HCT116 (cell line): ENCODE data around the gene FAM193A. TPM values are rescaled to one million over a fixed set of nuclear protein-coding genes. Genes with fewer than 3 reads are reported as not detected.

ENCODE experiments used
- ATAC-seq: fragments of 200-7000 bp; cut with Tn5 transposase; 2 replicates; pipeline ENCODE4 v1.9.1; 2020; ENCODE audit warnings: mild to moderate bottlenecking, moderate library complexity
- BruUV-seq: library from RNA; stranded (reverse); fragments of 400-500 nt; replicated peaks from 2 replicates; lab custom pipeline; 2021; lab: Mats Ljungman, UMichigan
- CTCF ChIA-PET: fragments of 300-600 bp; sonication (Branson Sonifier 250); formaldehyde crosslinking; loops from one replicate; lab custom pipeline; 2021; ENCODE audit warnings: antibody characterized with exemption; lab: Charles Lee
- POLR2A ChIA-PET: fragments of 300-600, 350-600 bp; sonication (Branson Sonifier 250); formaldehyde crosslinking; loops from one replicate; lab custom pipeline; 2021; ENCODE audit warnings: antibody characterized with exemption; lab: Charles Lee
- RAD21 ChIA-PET, 2 experiments: fragments of 300-600 bp; sonication (Branson Sonifier 250); formaldehyde crosslinking; loops; one replicate each; lab custom pipeline; 2023; ENCODE audit warnings: low total read pairs in 2 of 2; ENCODE audit not compliant: uncharacterized antibody in 2 of 2, unreplicated experiment in 2 of 2, low non-redundant PET in 1 of 2; lab: Charles Lee
- DNase-seq: peaks from one replicate; pipeline ENCODE4 v3.0.0-alpha.2; 2010; ENCODE audit warnings: low read depth, low spot score
- H2AFZ ChIP-seq: fragments of 200-600 bp; shearing (Covaris generic), sonication (generic); 2 replicates; pipeline ENCODE4 v1.6.1; 2017; ENCODE audit warnings: low read depth, mixed run types, mixed read lengths, antibody characterized with exemption, low read length; ENCODE audit not compliant: poor library complexity, severe bottlenecking
- H3K27ac ChIP-seq: 2 replicates; pipeline ENCODE4 v1.5.1; 2012; ENCODE audit warnings: low read depth, low read length
- H3K27me3 ChIP-seq: fragments of 200-600 bp; sonication (generic); 2 replicates; pipeline ENCODE4 v1.6.1; 2016; ENCODE audit warnings: mixed run types, low read length, mixed read lengths; ENCODE audit not compliant: insufficient read depth
- H3K36me3 ChIP-seq, 2 experiments: fragments of 200-500 bp in 1 of 2; fragments of 200-600 bp in 1 of 2; sonication (Bioruptor generic) in 1 of 2; sonication (generic) in 1 of 2; 2 replicates each; pipeline versions ENCODE4 v1.5.1 to v1.6.1; 2014 to 2016; ENCODE audit warnings: low read length in 2 of 2, inconsistent platforms in 1 of 2, mixed read lengths in 1 of 2, mixed run types in 1 of 2; ENCODE audit not compliant: insufficient read depth in 2 of 2, control insufficient read depth in 1 of 2
- H3K4me1 ChIP-seq, 2 experiments: fragments of 200-600 bp in 1 of 2; sonication (generic) in 1 of 2; 2 replicates each; pipeline versions ENCODE4 v1.5.1 to v1.6.1; 2012 to 2017; ENCODE audit warnings: low read length in 2 of 2, inconsistent platforms in 1 of 2, mild to moderate bottlenecking in 1 of 2, mixed read lengths in 1 of 2, mixed run types in 1 of 2, moderate library complexity in 1 of 2; ENCODE audit not compliant: insufficient read depth in 2 of 2, control insufficient read depth in 1 of 2
- H3K4me2 ChIP-seq: fragments of 200-600 bp; sonication (generic); 2 replicates; pipeline ENCODE4 v1.6.1; 2017; ENCODE audit warnings: mixed run types, low read length, mixed read lengths
- H3K4me3 ChIP-seq, 2 experiments: fragments of 200-600 bp in 1 of 2; sonication (generic) in 1 of 2; replicated peaks in 1 of 2; 2 replicates each; pipeline ENCODE4 v1.5.1; 2011 to 2016; ENCODE audit warnings: low read length in 2 of 2, control low read depth in 1 of 2, low read depth in 1 of 2, mild to moderate bottlenecking in 1 of 2, mixed read lengths in 1 of 2, mixed run types in 1 of 2
- H3K79me2 ChIP-seq: fragments of 200-600 bp; sonication (generic); 2 replicates; pipeline ENCODE4 v1.6.1; 2017; ENCODE audit warnings: mild to moderate bottlenecking, mixed run types, low read length, moderate library complexity, mixed read lengths; ENCODE audit not compliant: insufficient read depth
- H3K9ac ChIP-seq: fragments of 200-600 bp; sonication (generic); 2 replicates; pipeline ENCODE4 v1.6.1; 2016; ENCODE audit warnings: low read length, mixed read lengths
- H3K9me2 ChIP-seq: fragments of 200-600 bp; sonication (generic), shearing (Covaris generic); 2 replicates; pipeline ENCODE4 v1.6.1; 2017; ENCODE audit warnings: mixed run types, mild to moderate bottlenecking, moderate library complexity; ENCODE audit not compliant: insufficient read depth
- H3K9me3 ChIP-seq, 2 experiments: fragments of 200-500 bp in 1 of 2; fragments of 200-600 bp in 1 of 2; sonication (Bioruptor generic) in 1 of 2; sonication (generic) in 1 of 2; 2 replicates each; pipeline ENCODE4 v1.6.1; 2014 to 2017; ENCODE audit warnings: low read length in 2 of 2, mixed read lengths in 2 of 2, inconsistent platforms in 1 of 2, low read depth in 1 of 2, mild to moderate bottlenecking in 1 of 2, mixed run types in 1 of 2, moderate library complexity in 1 of 2; ENCODE audit not compliant: control insufficient read depth in 1 of 2, insufficient read depth in 1 of 2
- H4K20me1 ChIP-seq: fragments of 200-600 bp; sonication (generic), shearing (Covaris generic); 2 replicates; pipeline ENCODE4 v1.6.1; 2017; ENCODE audit warnings: mixed run types, mild to moderate bottlenecking, moderate library complexity; ENCODE audit not compliant: insufficient read depth
- CBX3 ChIP-seq: IDR thresholded peaks from 2 replicates; pipeline ENCODE4 v1.6.1; 2012; ENCODE audit warnings: low read depth
- EZH2 ChIP-seq: fragments of 200-600 bp; sonication (generic); IDR thresholded peaks from 2 replicates; pipeline ENCODE4 v1.6.1; 2017; ENCODE audit warnings: antibody characterized with exemption, mixed run types
- EZH2phosphoT487 ChIP-seq: fragments of 200-600 bp; IDR thresholded peaks from 2 replicates; pipeline ENCODE4 v1.6.1; 2018; ENCODE audit warnings: antibody characterized with exemption, borderline replicate concordance
- FOSL1 ChIP-seq: IDR thresholded peaks from 2 replicates; pipeline ENCODE4 v1.6.1; 2012; ENCODE audit warnings: low read depth
- POLR2A ChIP-seq: IDR thresholded peaks from 2 replicates; pipeline ENCODE4 v1.7.0; 2011; ENCODE audit warnings: borderline replicate concordance; ENCODE audit not compliant: insufficient read depth, insufficient read length; ENCODE audit errors: extremely low read depth
- POLR2AphosphoS5 ChIP-seq: IDR thresholded peaks from 2 replicates; pipeline ENCODE4 v1.6.1; 2011; ENCODE audit warnings: mild to moderate bottlenecking, low read depth, low read length, moderate library complexity
- RAD21 ChIP-seq: IDR thresholded peaks from 2 replicates; pipeline ENCODE4 v1.6.1; 2012; ENCODE audit warnings: low read depth, mild to moderate bottlenecking
- SRF ChIP-seq: IDR thresholded peaks from 2 replicates; pipeline ENCODE4 v1.6.1; 2012; ENCODE audit warnings: low read depth
- TCF7L2 ChIP-seq: IDR thresholded peaks from 2 replicates; pipeline ENCODE4 v1.7.0; 2011; ENCODE audit warnings: borderline replicate concordance, inconsistent platforms; ENCODE audit not compliant: insufficient read depth, insufficient read length; ENCODE audit errors: extremely low read depth
- ZFX ChIP-seq: fragments of 450-650 bp; IDR thresholded peaks from 2 replicates; pipeline ENCODE4 v1.6.1; 2017
- intact Hi-C: fragments of 100-400 bp; cut with micrococcal nuclease; formaldehyde crosslinking; loops from 2 replicates; pipeline ENCODE4 v1.10.0; 2022
- total RNA-seq: library from RNA; stranded (reverse); gene quantifications from one replicate; pipeline ENCODE4 v1.2.1, GENCODE V29; 2021; ENCODE audit not compliant: unreplicated experiment
- TF ChIP-seq, protein P1 (sequence below): IDR thresholded peaks from 2 replicates; pipeline ENCODE4 v1.6.1; 2011; ENCODE audit warnings: mild to moderate bottlenecking, low read length, moderate library complexity; ENCODE audit not compliant: insufficient replicate concordance; ENCODE audit errors: extremely low read depth
- TF ChIP-seq, protein P2 (sequence below): IDR thresholded peaks from 2 replicates; pipeline ENCODE4 v1.6.1; 2012

FAM193A gene
- total RNA-seq, 1 experiment from 2014 or later = 15.7 TPM

DNA sequence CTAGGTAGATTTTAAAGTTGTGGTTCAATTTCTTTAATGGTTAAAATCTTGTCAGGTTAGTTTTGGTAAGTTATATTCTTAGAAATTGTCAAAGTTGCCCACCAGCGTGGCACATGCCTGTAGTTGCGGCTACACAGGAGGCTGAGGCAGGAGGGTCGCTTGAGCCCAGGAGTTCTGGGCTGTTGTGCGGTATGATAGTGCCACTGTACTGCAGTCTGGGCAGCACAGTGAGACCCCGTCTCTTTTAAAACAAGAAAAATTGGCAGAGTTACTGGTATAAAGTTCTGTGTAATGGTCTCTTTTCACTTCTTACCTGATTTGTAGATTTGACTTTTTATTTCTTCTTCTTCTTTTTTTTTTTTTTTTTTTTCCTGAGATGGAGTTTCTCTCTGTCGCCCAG, 64.4 kb downstream of the FAM193A start:
- H3K4me2 ChIP-seq = no peak overlapping the region
- BruUV-seq = no TSS peak
- TF ChIP-seq, protein P1, sequence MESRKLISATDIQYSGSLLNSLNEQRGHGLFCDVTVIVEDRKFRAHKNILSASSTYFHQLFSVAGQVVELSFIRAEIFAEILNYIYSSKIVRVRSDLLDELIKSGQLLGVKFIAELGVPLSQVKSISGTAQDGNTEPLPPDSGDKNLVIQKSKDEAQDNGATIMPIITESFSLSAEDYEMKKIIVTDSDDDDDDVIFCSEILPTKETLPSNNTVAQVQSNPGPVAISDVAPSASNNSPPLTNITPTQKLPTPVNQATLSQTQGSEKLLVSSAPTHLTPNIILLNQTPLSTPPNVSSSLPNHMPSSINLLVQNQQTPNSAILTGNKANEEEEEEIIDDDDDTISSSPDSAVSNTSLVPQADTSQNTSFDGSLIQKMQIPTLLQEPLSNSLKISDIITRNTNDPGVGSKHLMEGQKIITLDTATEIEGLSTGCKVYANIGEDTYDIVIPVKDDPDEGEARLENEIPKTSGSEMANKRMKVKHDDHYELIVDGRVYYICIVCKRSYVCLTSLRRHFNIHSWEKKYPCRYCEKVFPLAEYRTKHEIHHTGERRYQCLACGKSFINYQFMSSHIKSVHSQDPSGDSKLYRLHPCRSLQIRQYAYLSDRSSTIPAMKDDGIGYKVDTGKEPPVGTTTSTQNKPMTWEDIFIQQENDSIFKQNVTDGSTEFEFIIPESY = no peak
- TF ChIP-seq EZH2phosphoT487 (no peak), POLR2AphosphoS5 (no peak), SRF (no peak), TCF7L2 (no peak)
- TF ChIP-seq, protein P2, sequence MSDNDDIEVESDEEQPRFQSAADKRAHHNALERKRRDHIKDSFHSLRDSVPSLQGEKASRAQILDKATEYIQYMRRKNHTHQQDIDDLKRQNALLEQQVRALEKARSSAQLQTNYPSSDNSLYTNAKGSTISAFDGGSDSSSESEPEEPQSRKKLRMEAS = no peak
- TF ChIP-seq, all 23 proteins: peak for 0
- H3K4me3 ChIP-seq = no peak overlapping the region
- H3K4me1 ChIP-seq = peaks cover 0 to 25% of the 10 kb centered on the region in 2 experiments; a peak in 2 of 4 replicates
- H3K27me3 ChIP-seq = no peaks in the 10 kb centered on the region
- no peaks in the 10 kb centered on the region for H3K9me2 ChIP-seq
- ATAC-seq = no peak
- ChIA-PET RAD21 (no interaction called here), POLR2A (no interaction called here), CTCF (no interaction called here)
- H3K9me3 ChIP-seq = no peaks in the 10 kb centered on the region
- DNase-seq = no peak
- no peaks in the 10 kb centered on the region for H3K36me3 ChIP-seq
- no peak overlapping the region for H3K27ac ChIP-seq
- peaks cover 9% of the 10 kb centered on the region; the same call in 1 of the 2 replicates for H4K20me1 ChIP-seq
- H2AFZ ChIP-seq = no peak overlapping the region
- peaks cover 91% of the 10 kb centered on the region for H3K79me2 ChIP-seq
- no peak overlapping the region for H3K9ac ChIP-seq
- intact Hi-C loops = no loop called here

DNA sequence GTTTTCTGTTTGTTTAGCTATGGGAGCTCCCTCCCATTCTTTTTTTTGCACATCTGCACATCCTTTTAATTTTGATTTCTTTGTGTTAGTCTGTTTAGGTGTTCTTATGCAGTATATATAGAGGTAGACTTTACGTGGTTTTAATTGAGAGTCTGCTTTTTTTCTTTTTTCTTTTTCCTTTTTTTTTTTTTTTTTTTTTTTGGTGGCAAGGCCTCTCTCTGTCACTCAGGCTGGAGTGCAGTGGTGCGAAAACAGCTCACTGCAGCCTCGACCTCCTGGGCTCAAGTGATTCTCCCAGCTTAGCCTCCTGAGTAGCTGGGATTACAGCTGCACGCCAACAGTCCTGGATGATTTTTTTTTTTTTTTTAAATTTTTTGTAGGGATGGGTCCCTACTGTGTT, 68.2 kb downstream of the FAM193A start:
- TF ChIP-seq FOSL1 = no peak
- no peak for TF ChIP-seq POLR2A
- no peak for TF ChIP-seq RAD21
- no peak for TF ChIP-seq CBX3
- TF ChIP-seq ZFX = no peak
- no peak for TF ChIP-seq EZH2
- CTCF ChIA-PET = no interaction called here
- POLR2A ChIA-PET = no interaction called here

More for the DNA sequence above, 68.2 kb downstream of the FAM193A start:
- intact Hi-C loops = no loop called here
- Histone ChIP-seq H3K9me3 (no peaks in the 10 kb centered on the region), H3K4me3 (no peak overlapping the region), H3K79me2 (peaks cover 90% of the 10 kb centered on the region), H4K20me1 (peaks cover 11% of the 10 kb centered on the region; the same call in 1 of the 2 replicates), H3K4me2 (no peak overlapping the region), H2AFZ (no peak overlapping the region), H3K4me1 (peaks cover 0 to 19% of the 10 kb centered on the region in 2 experiments; a peak in 2 of 4 replicates), H3K9ac (no peak overlapping the region), H3K27ac (no peak overlapping the region), H3K36me3 (no peaks in the 10 kb centered on the region), H3K9me2 (no peaks in the 10 kb centered on the region), H3K27me3 (no peaks in the 10 kb centered on the region)
- ATAC-seq = no peak
- BruUV-seq = no TSS peak
- no peak for DNase-seq
- RAD21 ChIA-PET = no interaction called here
